GM21737 (cell line): ENCODE results near the gene TMEM91.
"Not testable (repeated sequence)": the region's sequence is repeated elsewhere in the genome, so short reads cannot be mapped to it uniquely, and the experiment has no call there.

ENCODE experiments used
- ATAC-seq: cut with Tn5 transposase; IDR thresholded peaks from one replicate; pipeline ENCODE4 v1.9.1; 2021; ENCODE audit warnings: mild to moderate bottlenecking, moderate library complexity; ENCODE audit not compliant: unreplicated experiment

The TMEM91 gene

DNA sequence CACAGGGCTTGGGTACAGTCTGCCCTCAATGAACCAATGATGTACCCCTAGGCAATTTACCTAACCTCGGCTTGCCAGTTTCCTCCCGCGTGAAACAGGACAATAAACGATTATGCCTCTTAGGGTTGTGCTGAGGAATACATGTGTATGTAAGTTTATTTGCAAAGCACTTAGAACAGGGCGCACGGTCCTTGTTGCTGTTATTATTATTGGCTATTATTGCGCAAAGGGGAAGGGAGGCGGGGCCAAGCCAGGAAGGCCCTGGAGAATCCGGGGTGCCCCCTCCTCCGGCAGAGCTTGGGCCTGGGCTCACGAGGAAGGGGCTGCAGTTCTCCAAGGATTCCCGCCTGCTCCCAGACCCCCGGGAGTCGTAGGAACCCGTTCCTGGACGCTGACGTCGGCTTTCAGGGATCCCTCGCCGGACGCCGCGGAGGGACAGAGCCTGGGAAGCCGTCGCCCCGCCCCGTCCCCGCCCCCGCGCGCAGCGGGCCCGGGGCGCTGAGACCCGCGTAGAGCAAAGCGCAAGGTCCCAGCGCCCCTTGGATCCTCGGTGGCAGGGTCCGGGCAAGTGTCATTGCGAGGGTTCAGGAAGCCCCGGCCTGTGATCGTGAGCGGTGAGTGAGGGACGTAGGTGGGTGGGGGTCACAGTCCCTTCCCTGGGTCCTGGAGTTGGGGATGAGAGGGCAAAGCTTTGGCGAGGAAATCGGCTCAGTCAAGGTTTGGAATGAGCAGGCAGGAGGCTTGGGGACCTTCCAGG is at the start of gene TMEM91:
TSS of gene TMEM91 (plus strand) at position 293 of the 757 bp plus-strand sequence. CDS start 1,777 bp downstream, outside the sequence.
- ATAC-seq, result no peak

DNA sequence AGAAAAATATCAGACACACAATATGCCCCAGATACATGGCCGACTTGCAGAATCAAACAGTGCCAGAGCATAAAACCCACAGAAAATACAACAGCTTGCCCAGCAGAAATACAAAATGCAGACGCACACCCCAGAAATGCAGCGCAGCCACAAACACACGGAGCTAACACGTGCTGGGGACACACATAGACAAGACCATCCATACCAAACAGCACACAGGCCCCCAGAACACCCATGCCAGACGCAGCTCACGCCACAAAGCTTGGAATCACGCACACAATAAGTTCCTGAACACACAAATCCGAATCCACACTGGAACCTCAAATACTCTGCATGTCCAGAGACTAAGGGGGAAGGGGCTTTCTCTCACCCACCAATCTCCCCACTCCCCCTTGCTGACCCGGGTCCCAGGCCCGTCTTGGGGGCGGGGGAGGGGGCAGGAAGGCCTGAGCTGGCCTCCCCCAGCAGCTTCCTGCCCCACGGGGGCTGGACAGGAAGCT is 49.2 kb upstream of the TMEM91 start:
- ATAC-seq, result no peak

DNA sequence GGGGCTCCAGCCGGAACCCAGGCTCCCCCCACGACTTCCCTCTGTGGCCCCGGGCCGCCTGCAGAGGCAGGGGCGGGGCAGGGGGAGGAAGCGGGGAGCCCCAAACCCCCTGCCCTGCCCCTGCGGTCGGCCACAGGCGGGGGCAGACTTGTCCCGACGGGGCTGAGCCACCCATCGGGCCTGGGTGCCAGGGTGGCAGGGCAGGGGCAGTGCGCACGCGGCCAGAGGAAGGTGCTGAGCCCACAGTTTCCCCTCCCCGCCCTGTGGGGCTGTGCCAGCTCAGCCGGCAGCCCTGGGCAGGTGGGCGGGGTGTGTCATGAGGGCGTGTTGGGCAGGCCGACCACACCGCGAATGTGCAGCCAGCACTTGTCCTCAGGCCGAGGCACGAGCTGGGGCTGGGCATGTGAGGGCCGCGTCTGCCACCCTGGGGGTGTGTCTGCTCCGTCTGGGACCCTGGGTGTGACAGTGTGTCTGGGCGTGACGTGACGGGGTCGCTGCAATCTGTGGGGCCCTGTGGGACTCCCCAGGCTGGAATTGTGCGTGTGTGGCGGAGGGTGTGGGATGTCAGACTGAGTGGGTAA is 48.7 kb upstream of the TMEM91 start:
- peak; percentile 46 for ATAC-seq

DNA sequence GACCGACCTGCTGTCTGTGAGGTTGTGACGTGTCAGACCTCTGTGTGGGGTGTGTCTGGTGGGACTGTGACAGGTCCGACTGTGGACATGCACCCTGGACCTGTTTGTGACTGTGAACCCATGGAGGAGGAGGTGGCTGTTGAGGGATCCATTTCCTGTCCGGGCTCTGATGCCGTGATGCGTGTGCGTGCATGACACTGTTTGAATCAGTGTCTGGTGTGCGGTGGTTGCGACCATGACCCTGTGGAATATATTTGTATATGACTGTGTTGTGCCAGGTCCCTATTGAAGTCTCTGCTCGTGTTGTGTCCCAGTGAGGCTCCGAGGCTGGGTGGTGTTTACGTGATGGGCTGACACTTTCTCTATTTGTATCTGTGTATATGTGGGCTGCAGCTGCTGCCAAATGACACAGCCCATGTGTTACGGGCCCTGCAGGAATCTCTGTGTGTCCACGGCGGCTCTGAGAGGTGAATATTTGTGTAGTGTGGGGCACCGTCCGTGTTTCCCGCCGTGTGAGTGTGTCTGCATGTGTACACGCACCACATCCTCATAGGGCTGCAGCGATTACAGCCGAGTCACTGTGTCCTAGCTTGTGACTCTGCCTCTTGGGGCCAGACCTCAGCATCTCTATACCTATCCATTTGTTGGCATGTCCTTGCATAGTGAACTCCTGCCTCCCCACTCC is 48.0 kb upstream of the TMEM91 start:
- ATAC-seq, result peak; percentile 10

DNA sequence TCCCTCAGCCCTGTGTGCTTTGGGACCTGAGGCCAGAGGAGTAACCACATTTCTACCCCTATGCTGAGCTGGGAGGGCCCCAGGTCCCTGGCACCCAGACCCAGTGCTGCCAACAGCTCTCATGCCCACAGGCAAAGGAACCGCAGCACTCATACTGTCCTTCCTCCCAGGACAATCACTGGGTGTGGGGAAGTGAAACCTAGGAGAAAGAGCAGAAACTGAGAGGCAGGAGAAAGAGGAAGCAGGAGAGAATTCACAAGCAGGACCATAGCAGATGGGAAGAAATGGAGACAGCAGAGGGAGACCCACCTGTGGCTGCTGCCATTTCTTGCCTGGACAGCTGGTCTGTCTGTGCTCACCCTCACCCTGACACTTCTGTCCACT is 47.5 kb upstream of the TMEM91 start:
- ATAC-seq, result peak; percentile 6

DNA sequence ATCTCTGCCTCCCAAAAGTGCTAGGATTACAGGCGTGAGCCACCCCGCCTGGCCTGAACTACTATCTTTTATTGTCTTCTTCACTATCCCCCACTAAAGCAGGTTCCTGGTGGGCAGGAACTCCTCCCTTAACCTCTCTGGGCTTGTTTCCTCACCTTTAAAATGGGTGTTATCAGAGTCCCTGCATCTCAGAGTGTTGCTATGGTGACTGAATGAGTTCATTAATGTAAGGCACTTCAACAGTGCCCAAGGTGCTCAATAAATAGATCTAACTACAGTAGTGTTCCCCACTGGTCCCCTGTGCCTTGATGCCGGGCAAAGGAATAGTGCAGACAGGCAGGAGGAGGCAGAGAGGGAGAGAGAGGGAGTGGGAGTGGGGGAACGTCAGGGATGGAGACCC is 45.9 kb upstream of the TMEM91 start:
- no peak for ATAC-seq

DNA sequence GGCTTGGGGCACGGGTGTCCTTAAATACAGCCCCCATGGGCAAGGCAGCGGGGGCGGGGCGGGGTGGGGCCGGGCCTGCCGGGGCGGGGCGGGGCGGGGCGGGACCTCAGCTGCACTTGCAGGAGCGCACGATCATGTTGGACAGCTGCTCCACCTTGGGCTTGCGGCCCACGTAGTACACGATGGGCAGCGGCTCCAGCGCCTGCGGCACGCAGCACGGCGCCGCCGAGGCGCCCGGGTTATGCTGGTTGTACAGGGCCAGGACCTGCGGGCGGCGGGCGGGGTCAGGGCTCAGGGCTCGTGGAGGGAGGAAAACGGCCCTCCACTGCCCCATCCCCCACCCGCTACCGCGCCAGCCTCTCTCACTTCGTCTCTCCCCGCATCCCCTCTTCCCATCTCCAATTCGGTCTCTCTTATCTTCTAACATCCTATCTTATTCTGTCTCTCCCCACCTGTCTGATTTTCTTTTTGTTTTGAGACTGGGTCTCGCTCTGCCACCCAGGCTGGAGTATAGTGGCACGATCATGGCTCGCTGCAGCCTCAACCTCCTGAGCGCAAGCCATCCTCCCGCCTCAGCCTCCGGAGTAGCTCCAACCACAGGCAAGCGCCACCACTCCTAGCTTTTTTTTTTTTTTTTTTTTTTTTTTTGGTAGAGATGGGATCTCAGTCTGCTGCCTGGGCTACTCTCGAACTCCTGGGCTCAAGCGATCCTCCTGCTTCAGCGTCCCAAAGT is 45.2 kb upstream of the TMEM91 start:
- no peak for ATAC-seq

DNA sequence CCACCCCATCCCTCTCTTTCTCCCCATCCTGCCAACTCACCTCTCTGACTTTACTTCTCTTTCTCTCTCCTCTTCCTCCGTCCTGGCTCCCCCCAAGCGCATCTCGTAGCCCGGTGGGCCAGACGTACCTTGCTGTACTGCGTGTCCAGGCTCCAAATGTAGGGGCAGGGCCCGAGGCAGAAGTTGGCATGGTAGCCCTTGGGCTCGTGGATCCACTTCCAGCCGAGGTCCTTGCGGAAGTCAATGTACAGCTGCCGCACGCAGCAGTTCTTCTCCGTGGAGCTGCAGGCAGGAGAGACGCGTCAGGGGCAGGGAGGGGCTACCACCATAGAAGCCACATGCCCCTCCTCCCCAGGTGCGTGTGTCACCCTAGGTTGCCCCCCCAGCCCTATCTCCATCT is 44.3 kb upstream of the TMEM91 start:
- ATAC-seq, result no peak

DNA sequence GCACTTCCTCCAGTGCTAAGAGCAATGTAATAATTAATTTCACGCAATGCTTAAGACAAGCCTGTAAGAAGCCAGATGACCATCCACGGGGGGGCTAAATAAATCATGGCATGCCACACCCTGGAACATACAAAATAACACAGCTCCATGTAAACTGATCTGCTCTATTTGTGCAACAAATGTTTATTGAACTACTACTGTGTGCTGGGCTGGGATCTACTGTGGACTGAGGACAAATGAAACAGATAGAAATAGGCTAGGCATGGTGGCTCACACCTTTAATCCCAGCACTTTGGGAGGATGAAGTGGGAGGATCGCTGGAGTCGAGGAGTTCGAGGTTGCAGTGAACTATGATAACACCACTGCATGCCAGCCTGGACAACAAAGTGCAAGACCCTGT is 43.9 kb upstream of the TMEM91 start:
- ATAC-seq, result no peak

DNA sequence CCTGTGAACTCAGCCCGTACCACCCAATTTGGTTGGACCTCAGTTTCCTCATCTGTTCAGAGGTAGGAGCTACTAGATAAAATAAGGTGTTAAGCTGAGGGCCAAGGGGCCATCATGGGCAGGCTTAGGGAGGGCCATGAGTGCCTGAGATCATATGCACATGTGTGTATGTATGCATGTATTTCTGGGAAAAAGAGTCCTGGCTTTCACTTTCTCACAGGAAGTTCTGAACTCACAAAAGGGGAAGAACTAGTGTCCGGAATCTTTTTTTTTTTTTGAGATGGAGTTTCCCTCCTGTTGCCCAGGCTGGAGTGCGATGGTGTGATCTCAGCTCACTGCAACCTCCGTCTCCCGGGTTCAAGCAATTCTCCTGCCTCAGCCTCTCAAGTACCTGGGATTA is 41.5 kb upstream of the TMEM91 start:
- ATAC-seq, result no peak

DNA sequence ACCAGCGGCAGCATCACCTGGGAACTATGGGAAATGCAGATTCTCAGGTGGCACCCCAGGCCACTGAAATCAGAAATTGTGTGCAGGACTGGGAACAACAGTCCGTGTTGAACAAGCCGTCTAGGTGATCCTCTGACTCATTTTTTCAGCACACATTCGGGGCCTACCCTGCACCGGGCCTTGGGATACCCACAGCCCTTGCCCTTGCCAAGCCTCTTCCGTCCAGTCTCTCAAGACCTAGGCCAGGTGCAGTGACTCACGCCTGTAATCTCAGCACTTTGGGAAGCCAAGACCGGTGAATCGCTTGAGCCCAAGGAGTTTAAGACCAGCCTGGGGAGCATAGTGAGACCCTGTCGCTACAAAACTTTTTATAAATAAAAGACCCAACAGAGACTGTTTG is 40.9 kb upstream of the TMEM91 start:
- no peak for ATAC-seq

DNA sequence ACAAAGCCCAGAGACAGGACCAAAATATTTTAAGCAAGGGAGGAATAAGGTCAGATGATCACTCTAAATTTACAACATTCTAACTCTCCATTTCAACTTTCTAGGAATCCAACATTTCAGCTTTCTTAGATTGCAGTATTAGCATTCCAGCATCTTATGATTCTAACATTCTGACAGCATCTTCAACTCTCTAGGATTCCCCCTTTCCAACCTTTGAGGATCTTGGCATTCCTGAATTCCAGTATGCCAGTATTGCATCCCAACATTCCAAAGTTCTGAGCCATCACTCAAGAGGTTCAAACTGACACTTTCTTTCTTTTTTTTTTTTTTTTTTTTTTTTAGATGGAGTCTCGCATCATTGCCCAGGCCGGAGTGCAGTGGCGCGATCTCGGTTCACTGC is 36.4 kb upstream of the TMEM91 start:
- no peak for ATAC-seq

DNA sequence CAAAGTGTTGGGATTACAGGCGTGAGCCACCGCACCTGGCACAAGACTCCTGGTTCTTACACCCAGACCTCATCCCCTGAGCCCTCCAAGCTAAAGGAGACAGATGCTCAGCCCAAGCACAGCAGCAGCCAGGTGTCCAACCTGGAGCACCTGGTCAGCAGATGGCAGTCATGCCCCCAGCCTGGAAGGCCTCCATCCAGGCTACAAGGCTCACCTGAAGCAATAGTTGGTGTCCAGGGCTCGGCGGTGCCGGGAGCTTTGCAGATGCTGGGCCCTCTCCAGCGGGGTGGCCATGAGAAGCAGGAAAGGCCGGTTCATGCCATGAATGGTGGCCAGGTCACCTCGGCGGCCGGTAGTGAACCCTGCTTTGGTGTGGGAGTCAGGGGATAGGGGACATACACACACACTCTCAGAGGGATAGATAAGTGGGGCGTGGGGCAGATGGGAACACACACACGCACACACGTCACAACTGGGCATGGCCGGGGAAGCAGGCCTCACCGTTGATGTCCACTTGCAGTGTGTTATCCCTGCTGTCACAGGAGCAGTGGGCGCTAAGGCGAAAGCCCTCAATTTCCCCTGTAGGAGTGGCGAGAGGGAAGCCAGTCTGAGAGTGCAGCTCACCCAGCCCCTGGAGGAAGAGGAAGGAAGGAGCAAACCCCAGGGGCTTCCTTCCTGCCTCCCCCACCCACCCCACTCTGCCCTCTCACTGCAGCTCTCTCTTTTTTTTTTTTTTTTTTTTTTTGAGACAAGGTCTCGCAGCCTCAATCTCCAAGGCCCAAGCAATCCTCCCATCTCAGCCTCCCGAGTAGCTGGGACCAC is 34.5 kb upstream of the TMEM91 start:
- ATAC-seq, result no peak

DNA sequence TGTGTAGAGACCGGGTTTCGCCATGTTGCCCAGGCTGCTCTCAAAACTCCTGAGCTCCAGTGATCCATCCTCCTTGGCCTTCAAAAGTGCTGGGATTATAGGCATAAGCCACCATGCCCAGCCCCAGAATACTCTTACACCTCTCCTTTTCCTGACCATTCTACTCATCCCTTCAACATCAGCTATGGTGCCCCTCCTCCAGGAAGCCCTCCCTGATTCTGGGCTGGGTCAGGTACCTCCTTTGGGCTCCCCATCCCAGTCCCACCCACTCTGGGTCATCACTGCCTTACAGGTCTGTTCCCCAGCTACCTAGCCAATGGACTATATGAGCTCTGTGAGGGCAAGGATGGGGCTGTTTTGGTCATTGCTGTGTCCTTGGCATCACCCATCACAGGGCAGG is 32.2 kb upstream of the TMEM91 start:
- ATAC-seq, result no peak

DNA sequence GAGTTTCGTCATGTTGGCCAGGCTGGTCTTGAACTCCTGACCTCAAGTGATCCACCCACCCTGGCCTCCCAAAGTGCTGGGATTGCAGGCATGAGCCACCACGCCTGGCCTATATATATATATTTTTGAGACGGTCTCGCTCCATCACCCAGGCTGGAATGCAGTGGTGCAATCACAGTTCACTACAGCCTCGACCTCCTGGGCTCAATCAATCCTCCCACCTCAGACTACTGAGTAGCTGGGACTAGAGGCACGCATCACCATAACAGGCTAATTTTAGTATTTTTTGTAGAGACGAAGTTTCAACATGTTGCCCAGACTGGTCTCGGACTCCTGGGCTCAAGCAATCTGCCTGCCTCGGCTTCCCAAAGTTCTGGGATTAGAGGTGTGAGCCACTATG is 29.4 kb upstream of the TMEM91 start:
- ATAC-seq, result not testable (repeated sequence)

DNA sequence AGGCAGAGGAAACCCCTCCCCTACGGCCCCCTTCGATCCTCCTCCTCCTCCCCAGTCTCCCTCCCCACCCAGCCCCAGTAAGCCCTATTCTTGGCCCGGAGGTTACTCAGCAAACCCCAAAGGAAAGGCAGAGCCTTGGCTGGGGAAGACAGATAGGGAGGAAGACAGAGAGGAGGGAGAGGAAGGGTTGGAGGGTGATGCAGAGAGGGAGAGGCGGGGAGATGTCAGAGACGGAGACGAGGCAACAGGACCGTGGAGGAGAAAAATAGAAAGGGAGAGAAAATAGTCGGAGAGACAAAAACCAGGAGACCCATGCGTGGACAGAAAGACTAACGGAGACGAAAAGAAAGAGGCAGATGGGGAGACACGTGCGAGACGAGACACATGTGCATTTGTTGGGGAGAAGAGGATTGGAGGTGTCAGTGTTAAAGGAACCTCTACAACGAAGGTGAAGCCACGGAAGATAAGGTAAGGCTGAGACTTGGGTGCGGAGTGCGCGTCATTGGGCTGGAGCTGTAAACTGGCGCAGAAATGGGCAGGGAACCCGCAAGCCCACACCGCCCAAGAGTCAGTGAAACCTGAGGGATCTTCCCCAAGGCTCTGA is 25.5 kb upstream of the TMEM91 start:
- no peak for ATAC-seq

DNA sequence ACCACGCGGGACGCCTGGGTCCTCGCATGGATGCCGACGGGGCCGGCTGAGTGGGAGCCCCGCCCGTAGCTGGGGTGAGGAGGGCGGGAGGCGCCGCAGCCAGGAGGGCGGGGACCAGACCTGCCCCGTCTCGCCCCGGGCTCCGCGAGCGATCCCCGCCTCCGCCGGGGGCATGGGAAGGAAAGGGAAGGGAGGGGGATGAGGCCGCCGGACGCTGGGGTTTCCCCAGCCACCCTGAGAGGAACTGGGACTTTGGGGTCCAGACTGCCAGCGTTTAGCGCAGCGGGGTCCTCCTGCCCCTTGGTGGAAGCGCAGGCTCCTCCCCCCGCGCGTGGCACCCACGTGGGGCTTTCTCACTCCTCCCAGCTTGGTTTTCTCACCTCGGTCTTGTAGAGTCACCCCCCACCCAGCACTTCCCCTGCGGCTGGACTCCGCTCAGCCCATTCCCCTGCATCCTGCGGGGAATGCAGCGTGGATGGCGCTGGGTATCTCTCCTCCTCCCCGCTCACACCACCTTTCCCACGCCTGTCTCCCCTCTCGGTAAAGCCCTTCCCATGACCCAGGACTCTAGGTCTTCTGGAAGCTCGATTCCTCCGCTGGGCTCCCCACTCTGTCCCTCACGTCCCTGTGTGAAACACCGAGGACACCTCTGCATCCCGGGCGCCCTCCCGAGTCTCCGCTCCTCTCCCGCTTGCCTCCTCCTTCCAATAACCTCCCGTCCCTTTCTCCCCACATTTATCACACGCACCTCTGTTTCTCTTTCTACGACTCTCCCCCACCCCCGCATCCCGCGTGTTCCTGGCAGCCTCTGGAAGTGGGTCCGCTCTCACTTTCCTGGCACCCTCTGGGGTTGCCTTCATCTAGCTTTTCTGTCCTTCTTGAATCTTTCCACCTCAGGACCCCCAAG is 24.7 kb upstream of the TMEM91 start:
- no peak for ATAC-seq

DNA sequence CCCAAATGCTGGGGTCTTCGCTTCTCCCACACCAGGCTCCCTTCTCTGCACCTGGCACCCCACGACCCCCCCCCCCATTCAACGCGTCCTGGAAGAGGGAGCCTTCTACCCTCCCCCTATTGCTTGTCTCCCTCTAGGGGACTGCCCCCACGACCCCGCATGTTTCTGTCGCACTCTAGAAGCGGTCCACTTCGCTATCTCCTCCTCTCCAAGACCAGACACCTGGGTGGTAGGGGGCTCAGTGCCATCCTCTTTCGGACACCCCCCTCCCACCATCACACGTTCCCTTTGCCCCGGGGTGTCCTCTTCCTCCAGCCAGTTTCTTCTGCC is 24.1 kb upstream of the TMEM91 start:
- ATAC-seq, result no peak
